SK-N-SH (cell line): ENCODE data around the gene EEIG1. TPM values are rescaled to one million over a fixed set of nuclear protein-coding genes. Genes with fewer than 3 reads are reported as not detected.
A peak's percentile ranks its signal among the peaks of the same experiment; 100 is the strongest.

ENCODE experiments used
- CTCF ChIA-PET: fragments of 300-600, 350-600 bp; formaldehyde crosslinking; extraction: SDS; loops from one replicate; lab custom pipeline; 2021; lab: Yijun Ruan, JAX
- POLR2A ChIA-PET: fragments of 350-600 bp; sonication (Branson Sonifier 250); formaldehyde crosslinking; extraction: SDS; loops from one replicate; lab custom pipeline; 2020; ENCODE audit warnings: antibody characterized with exemption, inconsistent platforms; lab: Yijun Ruan, JAX
- DNase-seq: peaks from one replicate; pipeline ENCODE4 v3.0.0; 2012
- H2AFZ ChIP-seq: fragments of 200-600 bp; sonication (generic); 2 replicates; pipeline ENCODE4 v1.8.1; 2016; ENCODE audit warnings: antibody characterized with exemption, mild to moderate bottlenecking, low read depth
- H3F3A ChIP-seq: fragments of 200-600 bp; sonication (generic); replicated peaks from 2 replicates; pipeline ENCODE3; 2016; ENCODE audit warnings: antibody characterized with exemption, mild to moderate bottlenecking; ENCODE audit not compliant: insufficient read depth
- H3K27ac ChIP-seq, 2 experiments: fragments of 200-500 bp in 1 of 2; fragments of 200-600 bp in 1 of 2; sonication (Bioruptor generic) in 1 of 2; sonication (generic), shearing (Covaris generic) in 1 of 2; 2 replicates each; pipeline versions ENCODE4 v1.5.1 to v1.6.1; 2014 to 2016; ENCODE audit warnings: low read depth in 2 of 2, inconsistent platforms in 1 of 2, low read length in 1 of 2, mild to moderate bottlenecking in 1 of 2, mixed read lengths in 1 of 2
- H3K27me3 ChIP-seq: fragments of 200-600 bp; sonication (generic), shearing (Covaris generic); 2 replicates; pipeline ENCODE4 v1.6.1; 2016; ENCODE audit warnings: mixed run types; ENCODE audit not compliant: insufficient read depth
- H3K36me3 ChIP-seq, 2 experiments: fragments of 200-500 bp in 1 of 2; fragments of 200-600 bp in 1 of 2; sonication (Bioruptor generic) in 1 of 2; sonication (generic) in 1 of 2; replicated peaks in 1 of 2; 2 replicates each; pipeline versions ENCODE3 to v1.5.1; 2014 to 2016; ENCODE audit warnings: low read length in 1 of 2, mild to moderate bottlenecking in 1 of 2; ENCODE audit not compliant: insufficient read depth in 2 of 2, control insufficient read depth in 1 of 2
- H3K4me1 ChIP-seq, 2 experiments: fragments of 200-500 bp in 1 of 2; fragments of 200-600 bp in 1 of 2; sonication (Bioruptor generic) in 1 of 2; sonication (generic), shearing (Covaris generic) in 1 of 2; 2 replicates each; pipeline versions ENCODE4 v1.5.1 to v1.6.1; 2014 to 2016; ENCODE audit warnings: low read depth in 1 of 2, low read length in 1 of 2, mixed run types in 1 of 2; ENCODE audit not compliant: insufficient read depth in 2 of 2, control insufficient read depth in 1 of 2
- H3K4me2 ChIP-seq: fragments of 200-600 bp; sonication (generic), shearing (Covaris generic); 2 replicates; pipeline ENCODE4 v1.6.1; 2017; ENCODE audit warnings: mixed run types
- H3K4me3 ChIP-seq, 2 experiments: fragments of 200-500 bp in 1 of 2; fragments of 200-600 bp in 1 of 2; sonication (Bioruptor generic) in 1 of 2; sonication (generic), shearing (Covaris generic) in 1 of 2; 2 replicates each; pipeline versions ENCODE4 v1.5.1 to v1.8.1; 2014 to 2016; ENCODE audit warnings: low read depth in 2 of 2, inconsistent platforms in 1 of 2, low read length in 1 of 2, mild to moderate bottlenecking in 1 of 2, mixed read lengths in 1 of 2, moderate library complexity in 1 of 2
- H3K79me2 ChIP-seq: fragments of 200-600 bp; sonication (generic); 2 replicates; pipeline ENCODE4 v1.8.1; 2017; ENCODE audit warnings: mild to moderate bottlenecking; ENCODE audit not compliant: insufficient read depth
- H3K9ac ChIP-seq: fragments of 200-600 bp; sonication (generic); 2 replicates; pipeline ENCODE4 v1.6.1; 2017; ENCODE audit warnings: mixed run types
- H3K9me2 ChIP-seq: fragments of 200-600 bp; sonication (generic); 2 replicates; pipeline ENCODE4 v1.6.1; 2017; ENCODE audit warnings: mixed run types
- H3K9me3 ChIP-seq: fragments of 200-600 bp; sonication (generic); 2 replicates; pipeline ENCODE4 v1.6.1; 2017; ENCODE audit warnings: mixed run types, mild to moderate bottlenecking, moderate library complexity
- H4K20me1 ChIP-seq: fragments of 200-600 bp; sonication (generic); 2 replicates; pipeline ENCODE4 v1.6.1; 2017; ENCODE audit warnings: mild to moderate bottlenecking, mixed run types; ENCODE audit not compliant: insufficient read depth
- ELF1 ChIP-seq: IDR thresholded peaks from 2 replicates; pipeline ENCODE4 v1.4.0; 2012
- EP300 ChIP-seq, 2 experiments: IDR thresholded peaks; 2 replicates each; pipeline versions ENCODE4 v1.4.0 to v1.6.1; 2012; ENCODE audit warnings: borderline replicate concordance in 1 of 2, low read depth in 1 of 2, low read length in 1 of 2
- MXI1 ChIP-seq: IDR thresholded peaks from 2 replicates; pipeline ENCODE4 v1.6.1; 2012; ENCODE audit warnings: mild to moderate bottlenecking, low read depth, low read length, improper control_type of control experiment
- NFIC ChIP-seq: IDR thresholded peaks from 2 replicates; pipeline ENCODE4 v1.4.0; 2012; ENCODE audit warnings: borderline replicate concordance
- WGBS: methylation state at CpG from one replicate; pipeline ENCODE4 v1.1.6; 2017; ENCODE audit warnings: low lambda C conversion rate; 5-methylcytosine and 5-hydroxymethylcytosine counted together
- polyA plus RNA-seq, 3 experiments: library from polyadenylated mRNA; depleted of rRNA; stranded (reverse); fragments of >200 nt; gene quantifications; 2 replicates each; pipeline ENCODE4 v1.2.3, GENCODE V29; 2012
- TF ChIP-seq, protein P1 (sequence below): IDR thresholded peaks from 2 replicates; pipeline ENCODE4 v1.4.0; 2012; ENCODE audit warnings: low read depth
- TF ChIP-seq, protein P2 (sequence below): fragments of 200-600 bp; sonication (generic); IDR thresholded peaks from 2 replicates; pipeline ENCODE4 v1.6.1; 2017; ENCODE audit warnings: antibody characterized with exemption, mild to moderate bottlenecking, moderate library complexity

The EEIG1 gene
- polyA plus RNA-seq, 1 of the 3 experiments (the other 2 are of a cell fraction), result 26.2 TPM

DNA sequence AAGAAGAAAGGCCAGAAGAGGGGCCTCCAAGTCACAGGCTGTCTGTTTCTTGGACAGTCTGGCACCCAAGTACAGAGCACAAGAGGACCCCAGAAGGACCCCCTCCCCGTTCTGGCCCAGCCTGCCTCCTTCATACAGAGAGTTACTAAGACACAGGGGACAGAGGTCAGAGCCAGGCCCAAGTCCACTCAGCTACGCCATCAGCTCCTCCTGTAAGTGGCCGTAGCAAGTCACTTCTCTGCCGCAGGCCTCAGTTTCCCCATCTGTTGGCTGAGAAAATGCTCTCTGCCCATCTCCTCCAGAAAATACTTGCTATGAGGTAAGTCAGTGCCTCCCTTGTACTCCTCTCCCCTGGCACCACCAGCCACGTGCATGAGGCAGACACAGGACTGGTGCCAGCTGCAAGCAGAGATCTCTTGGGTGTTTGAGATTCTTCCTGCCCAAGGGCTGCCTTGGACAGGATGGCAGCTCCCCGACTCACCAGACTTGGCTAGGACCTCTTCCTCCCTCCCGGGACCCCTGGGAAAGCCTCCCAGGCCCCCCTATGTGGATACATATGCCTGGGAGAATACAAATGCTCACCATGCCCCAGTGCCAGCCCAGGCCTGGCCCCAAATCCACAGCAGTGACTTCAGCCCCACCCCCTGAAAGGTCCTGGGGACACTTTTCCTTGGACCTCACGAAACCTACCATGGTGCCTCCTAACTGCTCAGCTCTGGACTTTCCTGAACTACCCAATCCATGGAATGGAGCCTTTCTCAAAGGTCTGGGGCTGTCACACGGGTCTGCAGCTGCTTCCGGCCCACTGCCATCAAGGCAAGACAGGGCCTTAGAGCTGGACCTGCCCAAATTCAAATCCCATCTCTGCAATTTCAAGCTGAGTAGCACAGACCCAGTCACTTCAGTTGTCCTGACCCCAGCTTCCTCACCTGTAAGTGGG is 5.1 kb downstream of the EEIG1 start:
- Histone ChIP-seq H3K4me3 (no peak overlapping the region), H3K27ac (peak overlapping the region in 1 of 2 experiments; percentile 93; a peak in 2 of 4 replicates), H4K20me1 (peaks cover 92% of the 10 kb centered on the region), H3K79me2 (peaks cover 97% of the 10 kb centered on the region), H3K9me3 (no peaks in the 10 kb centered on the region), H3F3A (no peaks in the 10 kb centered on the region), H3K4me2 (peak overlapping the region; percentile 98), H3K9me2 (no peaks in the 10 kb centered on the region)
- POLR2A ChIA-PET, result no interaction called here
- DNase-seq, result no peak
- CTCF ChIA-PET, result interaction anchor here (0.6 to 7.9 kb wide), 11 partner anchors 15 to 142 kb away, joined by 3 to 75 read pairs (median 5); partner anchors contain the start of gene PIP5KL1
- TF ChIP-seq EP300 (IDR thresholded peaks at IDR 0.05; ENCODE audit: borderline replicate concordance in 1 of 2, low read depth in 1 of 2, low read length in 1 of 2) (no peak), NFIC (peak; percentile 53)
- TF ChIP-seq, protein P1, sequence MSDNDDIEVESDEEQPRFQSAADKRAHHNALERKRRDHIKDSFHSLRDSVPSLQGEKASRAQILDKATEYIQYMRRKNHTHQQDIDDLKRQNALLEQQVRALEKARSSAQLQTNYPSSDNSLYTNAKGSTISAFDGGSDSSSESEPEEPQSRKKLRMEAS, result peak; percentile 68
- TF ChIP-seq, all 33 proteins: peak for 2
- Histone ChIP-seq H3K27me3 (no peaks in the 10 kb centered on the region), H3K36me3 (no peaks in the 10 kb centered on the region), H2AFZ (no peak overlapping the region), H3K9ac (0 out of 2 replicates have a peak overlapping the region, but pooled peaks have one; percentile 14), H3K4me1 (peaks cover 65 to 80% of the 10 kb centered on the region in 2 experiments)
- 85% methylated on average over 6 of the region's 10 CpGs for WGBS

DNA sequence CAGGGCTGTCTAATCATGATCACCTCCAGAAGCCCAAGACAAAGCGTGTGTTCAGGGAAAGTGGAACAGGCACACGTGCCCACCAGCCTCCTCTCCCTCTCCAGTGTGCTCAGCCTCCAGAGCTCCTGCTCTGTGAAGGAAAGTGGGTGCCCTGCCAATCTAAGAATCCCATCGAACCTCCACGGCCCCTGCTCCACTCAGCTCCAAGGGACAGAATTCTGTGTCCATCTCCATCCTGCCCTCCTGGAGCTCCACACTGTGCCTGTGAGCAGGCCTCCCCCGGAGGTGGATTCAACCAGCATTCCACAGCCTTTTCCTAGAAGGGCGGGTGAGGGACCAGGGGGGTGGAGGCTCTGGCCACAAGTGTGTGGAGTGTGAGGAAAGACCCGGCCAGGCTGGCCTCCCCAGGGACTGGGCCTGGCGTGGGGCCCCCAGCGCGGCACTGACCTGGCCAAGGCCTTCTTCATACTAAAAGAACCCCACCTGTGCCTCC is 6.0 kb downstream of the EEIG1 start:
- H3K27ac ChIP-seq, result peak overlapping the region in 1 of 2 experiments; percentile 93; a peak in 2 of 4 replicates
- no peak overlapping the region for H2AFZ ChIP-seq
- H3K4me2 ChIP-seq, result peak overlapping the region; percentile 98
- H3K79me2 ChIP-seq, result peaks cover 98% of the 10 kb centered on the region
- no peaks in the 10 kb centered on the region for H3K9me3 ChIP-seq
- no peaks in the 10 kb centered on the region for H3F3A ChIP-seq
- H3K27me3 ChIP-seq, result no peaks in the 10 kb centered on the region
- POLR2A ChIA-PET, result interaction anchor here (0.6 to 1.3 kb wide), 2 partner anchors 10 to 32 kb away, joined by 3 to 4 read pairs; no protein-coding TSS in a partner anchor
- H3K4me1 ChIP-seq, result peaks cover 73 to 88% of the 10 kb centered on the region in 2 experiments
- WGBS, result 61% methylated on average over 9 of the region's 10 CpGs
- H3K36me3 ChIP-seq, result no peaks in the 10 kb centered on the region
- H3K9ac ChIP-seq, result 0 out of 2 replicates have a peak overlapping the region, but pooled peaks have one; percentile 14
- CTCF ChIA-PET, result interaction anchor here (0.6 to 7.9 kb wide), 12 partner anchors 9 to 150 kb away, joined by 3 to 75 read pairs (median 5); no protein-coding TSS in a partner anchor
- TF ChIP-seq MXI1 (peak; percentile 68), ELF1 (no peak)
- TF ChIP-seq, protein P2, sequence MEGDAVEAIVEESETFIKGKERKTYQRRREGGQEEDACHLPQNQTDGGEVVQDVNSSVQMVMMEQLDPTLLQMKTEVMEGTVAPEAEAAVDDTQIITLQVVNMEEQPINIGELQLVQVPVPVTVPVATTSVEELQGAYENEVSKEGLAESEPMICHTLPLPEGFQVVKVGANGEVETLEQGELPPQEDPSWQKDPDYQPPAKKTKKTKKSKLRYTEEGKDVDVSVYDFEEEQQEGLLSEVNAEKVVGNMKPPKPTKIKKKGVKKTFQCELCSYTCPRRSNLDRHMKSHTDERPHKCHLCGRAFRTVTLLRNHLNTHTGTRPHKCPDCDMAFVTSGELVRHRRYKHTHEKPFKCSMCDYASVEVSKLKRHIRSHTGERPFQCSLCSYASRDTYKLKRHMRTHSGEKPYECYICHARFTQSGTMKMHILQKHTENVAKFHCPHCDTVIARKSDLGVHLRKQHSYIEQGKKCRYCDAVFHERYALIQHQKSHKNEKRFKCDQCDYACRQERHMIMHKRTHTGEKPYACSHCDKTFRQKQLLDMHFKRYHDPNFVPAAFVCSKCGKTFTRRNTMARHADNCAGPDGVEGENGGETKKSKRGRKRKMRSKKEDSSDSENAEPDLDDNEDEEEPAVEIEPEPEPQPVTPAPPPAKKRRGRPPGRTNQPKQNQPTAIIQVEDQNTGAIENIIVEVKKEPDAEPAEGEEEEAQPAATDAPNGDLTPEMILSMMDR, result no peak
- TF ChIP-seq, protein P1, result no peak
- no peak overlapping the region; a peak in 1 of 4 replicates for H3K4me3 ChIP-seq
- no peaks in the 10 kb centered on the region for H3K9me2 ChIP-seq
- H4K20me1 ChIP-seq, result peaks cover 89% of the 10 kb centered on the region
- peak; percentile 65 for DNase-seq
